Fibroblast of villous mesenchyme (primary cell): Measurements from ENCODE around the gene FAM181A. TPM values are rescaled to one million over a fixed set of nuclear protein-coding genes. Genes with fewer than 3 reads are reported as not detected.

ENCODE experiments used
- DNase-seq: peaks from one replicate; pipeline ENCODE4 v3.0.0-alpha.2; 2010; ENCODE audit warnings: low read depth
- H3K4me3 ChIP-seq: 2 replicates; pipeline ENCODE4 v1.5.1; 2011; ENCODE audit warnings: low read depth, mild to moderate bottlenecking, low read length
- CTCF ChIP-seq: IDR thresholded peaks from 2 replicates; pipeline ENCODE4 v1.5.1; 2012; ENCODE audit warnings: low read depth, mild to moderate bottlenecking, low read length; ENCODE audit not compliant: insufficient read depth
- total RNA-seq: library from RNA; depleted of rRNA; stranded (reverse); fragments of >200 nt; gene quantifications from 2 replicates; pipeline ENCODE4 v1.2.3, GENCODE V29; 2012

FAM181A gene
- total RNA-seq, 1 donor: not detected

- no peak for DNase-seq
- no peak for TF ChIP-seq CTCF
- no peak overlapping the region for H3K4me3 ChIP-seq
Measured at GRCh38 chr14:93973607-93974006, 46.5 kb downstream of the FAM181A start.

GRCh38 chr14:93974299-93974698 is 47.2 kb downstream of the FAM181A start:
- TF ChIP-seq CTCF: no peak
- no peak for DNase-seq
- H3K4me3 ChIP-seq: no peak overlapping the region

GRCh38 chr14:93974833-93975232 is 47.7 kb downstream of the FAM181A start:
- DNase-seq: no peak
- TF ChIP-seq CTCF: no peak
- no peak overlapping the region for H3K4me3 ChIP-seq

- no peak for TF ChIP-seq CTCF
- H3K4me3 ChIP-seq: no peak overlapping the region
- no peak for DNase-seq
Measured at GRCh38 chr14:93975791-93976476, 48.8 kb downstream of the FAM181A start.

- DNase-seq: no peak
- no peak within 1 kb of the TSS for H3K4me3 ChIP-seq
Measured at GRCh38 chr14:93976477-93977057, 49.4 kb downstream of the FAM181A start, which contains the start of gene ASB2. Gene ASB2 (minus strand): TSS chr14:93976570. CDS start chr14:93964539, 12,031 bp downstream.

GRCh38 chr14:93977171-93977570 is 50.0 kb downstream of the FAM181A start:
- no peak for TF ChIP-seq CTCF
- DNase-seq: no peak
- no peak overlapping the region for H3K4me3 ChIP-seq

More at GRCh38 chr14:93976477-93977057, 49.4 kb downstream of the FAM181A start, which contains the start of gene ASB2:
- no peak for TF ChIP-seq CTCF
